SK-N-MC (cell line): ENCODE results near the gene NCSTN.

ENCODE experiments used
- EZH2 ChIP-seq: fragments of 200-600 bp; sonication (generic); IDR thresholded peaks from one replicate; pipeline ENCODE4 v1.6.1; 2017; ENCODE audit warnings: antibody characterized with exemption
- POLR2AphosphoS5 ChIP-seq: IDR thresholded peaks from 2 replicates; pipeline ENCODE4 v1.6.1; 2012; ENCODE audit warnings: mild to moderate bottlenecking, low read depth, low read length, borderline replicate concordance

- TF ChIP-seq EZH2 (no peak), POLR2AphosphoS5 (no peak)
Measured at GRCh38 chr1:160353223-160353622, 10.0 kb downstream of the NCSTN start.
